HG02973 (cell line): ENCODE measurements around the gene RPS15.

Experiments
- ATAC-seq: cut with Tn5 transposase; IDR thresholded peaks from one replicate; pipeline ENCODE4 v1.9.1; 2021; ENCODE audit warnings: moderate library complexity; ENCODE audit not compliant: unreplicated experiment

The RPS15 gene

DNA sequence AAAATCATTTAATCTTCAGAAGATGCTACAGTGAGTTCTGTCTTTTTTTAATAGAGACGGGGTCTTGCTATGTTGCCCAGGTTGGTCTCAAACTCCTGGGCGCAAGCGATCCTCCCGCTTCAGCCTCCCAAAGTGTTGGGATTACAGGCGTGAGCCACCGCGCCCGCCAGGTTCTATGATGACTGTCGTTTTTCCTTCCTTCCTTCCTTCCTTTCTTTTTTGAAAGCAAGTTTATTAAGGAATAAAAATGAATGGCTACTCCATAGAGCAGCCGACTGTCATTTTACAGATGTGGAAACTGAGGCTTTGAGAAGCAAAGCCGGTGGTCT, 36.3 kb upstream of the RPS15 start:
- ATAC-seq = no peak

DNA sequence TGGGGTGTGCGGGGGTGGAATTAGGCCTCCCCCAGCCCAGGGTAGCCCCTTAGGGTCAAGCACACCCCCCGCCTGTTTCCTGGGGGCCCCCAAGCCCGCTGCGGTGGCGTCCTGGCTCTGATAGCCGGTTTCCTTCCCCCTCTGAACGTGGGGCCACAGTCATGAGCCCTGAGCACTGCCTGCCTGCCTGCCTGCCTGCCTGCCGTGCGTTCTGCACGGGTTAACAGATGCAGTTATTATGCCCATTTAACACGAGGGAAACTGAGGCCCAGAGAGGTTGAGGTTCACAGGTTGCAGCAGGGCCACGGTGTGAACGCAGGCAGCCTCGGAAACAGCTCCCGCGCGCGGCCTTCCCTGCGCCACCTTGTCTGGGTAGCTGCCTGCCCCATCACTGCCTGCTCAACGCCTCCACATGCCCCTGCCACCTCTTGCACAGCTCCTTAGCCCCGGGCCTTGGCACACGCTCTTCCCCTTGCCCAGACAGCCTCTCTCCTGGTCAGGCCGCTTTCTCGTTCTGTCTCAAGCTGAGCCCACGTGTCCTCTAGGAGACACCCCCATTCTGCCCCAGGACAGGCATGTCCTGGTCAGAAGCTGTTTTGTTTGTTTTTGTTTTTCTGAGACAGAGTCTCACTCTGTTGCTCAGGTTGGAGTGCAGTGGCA, 35.7 kb upstream of the RPS15 start:
- no peak for ATAC-seq

DNA sequence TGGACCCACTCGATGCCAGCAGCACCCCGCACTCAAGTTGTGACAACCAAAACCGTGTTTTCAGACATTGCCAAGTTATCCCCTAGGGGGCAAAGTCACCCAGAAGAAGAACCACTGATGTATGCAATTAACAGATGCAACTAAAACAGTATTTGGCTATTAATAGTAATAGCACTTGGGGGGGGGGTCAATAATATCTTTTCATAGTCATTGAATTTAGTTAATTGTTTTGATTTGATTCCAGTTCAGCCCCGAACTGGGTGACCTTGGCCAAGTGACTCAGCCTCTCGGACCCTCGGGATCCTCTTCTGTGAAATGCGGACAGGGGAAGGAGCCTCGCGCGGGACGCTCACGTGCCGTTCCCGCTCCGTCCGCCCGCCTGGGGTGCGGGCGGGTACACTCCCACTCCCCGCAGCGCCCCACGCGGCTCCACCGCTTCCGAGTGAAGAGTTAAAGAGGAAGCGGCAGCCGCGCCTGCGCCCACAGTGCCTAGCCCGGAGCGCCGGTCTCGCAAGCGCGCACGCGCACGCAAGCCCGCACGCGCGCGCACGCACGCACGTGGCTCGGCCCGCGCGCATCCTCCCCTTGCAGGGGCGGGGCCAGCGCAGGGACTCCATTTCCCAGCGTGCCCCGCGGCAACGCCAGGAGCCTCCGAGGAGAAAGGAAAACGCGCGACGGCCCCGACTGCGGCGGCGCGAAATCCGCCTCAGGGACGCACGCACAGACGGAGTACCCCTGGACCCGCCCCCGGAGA, 31.2 kb upstream of the RPS15 start:
- peak; percentile 74 for ATAC-seq

DNA sequence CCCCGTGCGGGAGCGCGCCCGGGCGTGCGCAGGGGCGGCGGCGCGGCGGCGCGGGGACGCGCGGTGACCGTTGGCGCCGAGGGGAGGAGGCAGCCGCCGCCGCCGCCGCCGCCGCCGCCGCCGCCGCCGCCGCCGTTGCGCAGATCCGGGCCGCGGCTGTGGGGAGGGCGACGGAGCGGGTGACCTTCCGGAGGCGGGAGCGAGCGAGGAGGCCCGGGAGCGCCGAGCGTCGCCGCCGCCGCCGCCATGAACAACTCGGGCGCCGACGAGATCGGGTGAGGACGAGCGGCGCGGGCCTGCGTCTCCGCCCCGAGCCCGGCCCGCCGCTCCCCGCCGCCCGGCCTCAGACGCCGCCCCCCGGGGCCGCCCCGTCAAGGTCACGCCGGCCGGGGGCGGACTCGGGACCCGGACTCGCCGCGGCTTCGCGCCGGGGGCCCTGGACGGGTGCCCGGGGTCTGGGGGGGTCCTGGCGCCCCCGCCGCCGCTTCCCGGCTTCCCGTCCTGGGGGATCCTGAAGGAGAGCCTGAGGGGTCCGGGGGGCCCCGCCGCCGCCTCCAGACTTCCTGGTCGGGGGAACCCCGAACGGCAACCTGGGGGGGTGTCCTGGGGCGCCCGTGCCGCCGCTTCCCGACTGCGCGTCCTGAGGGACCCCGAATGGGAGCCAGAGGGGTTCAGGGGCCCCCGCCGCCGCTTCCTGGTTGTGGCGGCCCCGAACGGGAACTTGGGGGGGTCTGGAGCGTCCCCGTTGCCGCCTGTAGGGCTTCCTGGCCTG, 30.5 kb upstream of the RPS15 start, which contains the start of gene DAZAP1:
Gene DAZAP1 (plus strand): TSS at position 59 of the 772 bp plus-strand sequence. CDS start 188 bp downstream, at position 247.
- peak; percentile 19 for ATAC-seq

DNA sequence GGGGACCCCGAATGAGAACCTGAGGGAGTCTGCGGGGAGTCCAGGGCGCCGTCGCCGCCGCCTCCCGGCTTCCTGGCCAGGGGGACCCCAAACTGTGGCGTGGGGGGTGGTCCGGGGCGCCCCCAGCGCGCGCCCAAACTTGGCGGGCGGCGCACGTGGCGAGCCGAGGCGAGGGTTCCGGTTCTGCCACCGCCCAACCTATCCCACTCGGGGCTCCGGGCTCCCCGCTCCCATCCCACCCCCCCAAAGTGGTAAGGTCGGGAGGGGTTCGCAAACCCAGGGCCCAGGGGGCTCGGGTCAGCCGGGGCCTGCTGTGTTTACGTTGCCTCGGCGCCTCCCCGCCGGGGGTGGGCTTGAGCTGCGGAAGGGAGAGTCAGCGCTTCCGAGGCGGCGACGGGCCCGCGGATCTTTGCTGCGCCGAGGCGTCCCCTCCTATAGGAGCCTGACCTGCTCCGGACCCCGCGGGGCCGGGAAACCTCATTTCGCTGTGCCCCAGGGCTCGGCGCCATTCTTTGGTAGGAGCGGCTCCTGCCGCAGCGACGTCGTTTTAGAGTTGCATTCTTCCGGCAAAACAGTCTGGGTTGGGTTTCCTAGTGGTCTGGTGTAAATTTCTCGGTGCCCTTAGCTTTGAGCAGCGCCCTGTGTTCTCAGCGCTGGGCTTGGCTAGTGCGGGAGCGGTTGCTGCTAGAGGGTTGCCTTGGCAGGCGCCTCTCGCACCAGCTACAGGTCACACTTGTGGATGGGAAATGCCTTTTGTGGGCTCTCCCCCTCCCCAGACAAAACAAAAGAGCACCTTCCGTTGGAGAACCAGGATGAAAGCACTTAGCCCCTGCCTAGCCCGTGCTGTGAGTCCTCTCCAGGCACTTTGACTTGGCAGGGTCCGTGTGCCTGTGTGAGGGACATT, 29.6 kb upstream of the RPS15 start:
- ATAC-seq = no peak

DNA sequence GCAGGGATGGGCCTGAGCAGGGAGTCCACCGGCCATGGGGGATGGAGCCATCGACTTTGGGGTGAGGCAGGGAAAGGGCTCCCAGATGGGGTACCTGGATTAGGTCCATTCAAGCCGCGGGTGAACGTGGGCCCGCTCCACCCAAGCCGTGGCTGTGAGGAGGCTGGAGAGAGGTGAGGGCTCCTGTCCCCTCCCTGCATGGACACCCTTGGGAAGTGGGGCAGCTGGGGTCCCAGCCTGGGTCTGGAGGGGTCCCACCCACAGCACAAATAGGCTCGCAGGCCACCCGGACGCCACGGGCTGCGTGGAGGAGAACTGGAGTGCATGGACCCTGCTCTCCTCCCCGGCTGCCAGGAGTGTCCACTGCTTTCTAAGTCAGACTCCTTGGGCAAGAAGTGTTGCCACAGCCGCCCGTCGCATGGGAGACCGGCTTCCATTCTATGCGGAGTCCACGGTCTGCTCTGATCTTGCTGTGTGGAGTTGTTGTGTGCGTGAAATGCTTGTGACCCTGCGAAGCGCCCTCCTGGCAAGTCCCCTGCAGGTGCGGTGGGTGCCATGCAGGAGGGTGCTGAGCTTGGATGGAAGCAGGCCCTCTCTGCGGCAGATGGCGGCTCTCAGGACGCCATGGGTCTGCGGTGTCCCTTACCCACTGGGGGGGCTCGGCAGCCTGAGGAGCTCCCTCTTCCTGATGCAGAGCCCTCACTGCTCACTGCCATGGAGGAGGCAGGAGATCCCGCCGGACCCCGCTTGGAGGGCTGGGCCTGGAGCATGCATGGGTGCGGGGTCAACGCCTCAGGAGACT, 28.8 kb upstream of the RPS15 start:
- ATAC-seq = no peak

DNA sequence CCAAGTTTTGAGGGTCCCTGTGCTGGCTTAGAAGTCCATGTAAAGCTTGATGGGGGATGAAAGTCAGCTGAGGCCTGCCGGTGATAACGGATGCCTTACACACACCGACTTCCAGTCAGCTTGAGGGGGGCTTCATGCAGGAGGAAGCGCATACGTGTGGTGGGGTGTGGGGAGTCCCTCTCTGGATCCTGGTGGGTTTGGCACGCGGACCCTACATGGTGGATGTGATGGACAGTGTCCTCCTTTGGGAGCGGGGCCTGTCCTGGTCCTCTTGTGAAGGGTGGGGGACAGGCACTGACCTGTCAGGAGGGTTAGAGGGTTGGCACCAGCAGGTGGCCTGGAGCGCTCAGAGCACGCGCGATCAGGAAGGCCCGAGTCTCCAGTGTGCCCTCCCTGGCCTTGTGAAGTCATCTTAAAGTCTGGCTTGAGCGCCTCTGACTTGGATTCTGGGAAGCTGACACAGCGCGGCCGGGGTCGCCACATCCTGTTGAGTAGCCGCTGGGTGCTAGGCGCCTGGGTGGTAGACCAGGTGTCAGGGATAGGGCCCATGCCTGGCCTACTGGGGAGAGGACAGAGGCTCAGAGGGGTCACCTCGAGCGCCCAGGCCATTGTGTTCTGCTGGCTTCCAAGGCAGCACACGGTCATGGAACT, 27.9 kb upstream of the RPS15 start:
- ATAC-seq = no peak

DNA sequence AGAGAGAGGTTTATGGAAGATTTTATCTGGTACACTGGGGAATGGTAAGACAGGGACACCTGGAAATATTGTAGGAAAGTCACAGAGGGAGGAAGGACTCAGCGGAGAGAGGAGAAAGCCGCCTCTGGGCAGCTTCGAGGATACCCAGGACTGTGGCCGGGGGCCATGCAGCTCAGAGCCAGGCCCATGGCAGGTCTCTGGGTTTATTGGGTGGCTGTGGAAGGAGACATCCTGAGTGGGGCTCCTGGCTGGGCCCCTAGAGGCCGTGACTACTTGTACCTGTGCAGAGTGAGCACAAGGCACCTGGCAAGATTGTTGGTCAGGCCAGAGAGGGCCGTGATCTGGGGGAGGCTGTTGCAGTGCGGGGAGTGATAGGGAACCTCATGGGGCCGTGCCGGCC, 27.4 kb upstream of the RPS15 start:
- no peak for ATAC-seq

DNA sequence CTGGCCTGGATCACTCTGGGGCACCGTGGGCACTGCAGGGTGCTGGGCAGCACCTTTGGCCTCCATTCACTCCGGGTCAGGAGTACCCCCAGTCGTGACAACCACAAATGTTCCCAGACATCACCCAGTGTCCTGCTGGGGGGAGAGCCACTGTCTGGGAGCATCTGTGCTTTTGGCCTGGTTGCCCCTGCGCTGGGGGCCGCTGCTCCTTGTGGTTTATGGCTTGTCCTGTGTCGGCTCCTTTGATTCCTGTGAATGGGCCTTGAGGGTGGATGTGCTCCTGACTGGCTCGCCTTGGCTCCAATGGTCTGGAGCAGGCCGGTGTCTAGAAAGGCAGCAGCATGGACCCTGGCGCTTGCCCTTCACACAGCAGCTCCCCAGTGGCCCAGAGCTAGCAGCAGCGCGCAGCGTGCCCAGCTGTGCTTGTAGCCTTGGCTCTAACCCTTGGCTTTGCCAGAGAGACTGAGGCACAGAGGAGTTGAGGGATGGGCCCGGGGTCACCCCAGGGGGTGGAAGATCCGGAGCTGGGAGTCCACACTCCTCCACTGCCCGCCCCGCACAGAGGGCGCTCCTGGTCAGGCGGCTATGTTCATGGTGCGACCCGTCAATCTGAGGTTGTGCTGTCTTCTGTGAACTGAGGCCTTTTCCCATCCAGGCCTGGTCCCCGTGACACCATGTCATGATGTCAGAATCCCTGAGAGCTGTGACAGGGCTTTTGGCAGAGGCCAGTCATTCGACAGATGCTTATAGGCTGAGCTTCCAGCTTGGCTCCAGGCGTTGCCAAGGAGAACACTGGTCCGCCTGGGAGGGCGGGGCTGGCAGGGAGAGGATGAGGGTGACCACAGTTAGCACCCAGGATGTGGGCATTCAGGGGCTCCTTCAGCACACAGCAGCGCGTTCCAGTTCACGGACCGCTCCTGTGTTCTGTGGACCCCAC, 26.7 kb upstream of the RPS15 start:
- no peak for ATAC-seq

DNA sequence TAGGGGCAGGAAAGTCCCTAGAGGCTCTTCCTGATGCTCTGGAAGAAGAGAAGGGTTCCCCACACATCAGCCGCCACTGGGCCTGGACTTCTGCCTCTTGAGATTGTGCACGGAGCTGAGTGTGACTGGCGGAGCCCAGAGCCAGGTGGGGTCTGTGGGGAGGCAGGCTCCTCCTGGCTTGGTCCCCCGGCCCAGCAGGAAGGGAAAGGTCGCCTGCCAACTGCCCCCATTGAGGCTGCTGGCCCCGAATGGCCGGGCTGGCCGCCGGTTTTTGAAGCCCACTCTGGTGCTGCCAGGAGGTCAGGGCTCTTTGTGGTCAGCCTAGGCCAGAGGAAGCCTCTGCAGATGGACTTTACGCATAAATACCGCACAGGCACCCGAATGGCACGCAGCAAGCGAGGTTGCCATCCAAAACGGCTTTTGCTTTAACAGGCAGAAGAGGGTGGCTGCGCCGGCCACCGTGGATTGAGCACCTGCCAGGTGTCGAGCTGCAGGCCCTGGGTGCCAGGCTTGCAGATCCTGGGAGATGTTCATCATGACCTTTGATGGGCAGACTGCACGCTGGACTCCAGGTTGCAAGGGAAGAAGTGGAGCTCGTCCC, 25.8 kb upstream of the RPS15 start:
- no peak for ATAC-seq

DNA sequence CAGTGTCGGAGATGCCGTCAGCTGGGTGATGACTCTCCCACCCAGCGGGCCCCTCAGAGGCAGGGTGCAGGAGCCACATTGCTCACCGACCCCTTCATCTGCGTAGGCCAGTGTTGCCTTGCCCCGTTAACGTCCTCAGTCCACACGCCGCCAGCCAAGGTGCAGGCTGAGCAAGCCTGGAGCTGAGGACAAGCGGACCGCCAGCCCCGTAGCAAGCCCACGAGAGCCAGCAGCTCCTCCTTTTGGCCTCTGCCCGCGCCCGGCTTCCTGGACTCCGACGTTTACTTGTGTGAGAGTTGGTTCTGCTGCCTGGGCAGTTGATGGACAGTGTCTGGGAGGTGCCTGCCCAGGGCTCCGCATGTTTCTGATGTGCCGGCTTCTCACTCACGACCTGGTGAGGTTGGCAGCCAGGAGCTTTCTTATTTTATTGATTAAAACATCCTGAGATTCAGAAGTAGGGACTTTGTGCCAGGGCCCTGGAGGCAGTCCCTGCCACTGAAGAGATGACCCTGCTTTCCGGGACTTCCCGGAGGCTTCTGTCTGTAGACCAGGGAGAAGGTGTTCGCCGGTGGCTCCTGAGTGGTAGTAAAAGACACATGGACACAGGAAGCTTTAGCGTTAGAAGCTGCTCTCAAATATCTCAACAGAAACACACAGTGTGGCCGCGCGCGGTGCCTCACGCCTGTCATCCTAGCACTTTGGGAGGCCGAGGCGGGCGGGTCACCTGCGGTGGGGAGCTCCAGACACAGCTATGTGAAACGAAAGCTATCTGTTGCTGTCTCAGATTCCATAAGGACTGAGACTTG, 25.0 kb upstream of the RPS15 start:
- ATAC-seq = no peak

DNA sequence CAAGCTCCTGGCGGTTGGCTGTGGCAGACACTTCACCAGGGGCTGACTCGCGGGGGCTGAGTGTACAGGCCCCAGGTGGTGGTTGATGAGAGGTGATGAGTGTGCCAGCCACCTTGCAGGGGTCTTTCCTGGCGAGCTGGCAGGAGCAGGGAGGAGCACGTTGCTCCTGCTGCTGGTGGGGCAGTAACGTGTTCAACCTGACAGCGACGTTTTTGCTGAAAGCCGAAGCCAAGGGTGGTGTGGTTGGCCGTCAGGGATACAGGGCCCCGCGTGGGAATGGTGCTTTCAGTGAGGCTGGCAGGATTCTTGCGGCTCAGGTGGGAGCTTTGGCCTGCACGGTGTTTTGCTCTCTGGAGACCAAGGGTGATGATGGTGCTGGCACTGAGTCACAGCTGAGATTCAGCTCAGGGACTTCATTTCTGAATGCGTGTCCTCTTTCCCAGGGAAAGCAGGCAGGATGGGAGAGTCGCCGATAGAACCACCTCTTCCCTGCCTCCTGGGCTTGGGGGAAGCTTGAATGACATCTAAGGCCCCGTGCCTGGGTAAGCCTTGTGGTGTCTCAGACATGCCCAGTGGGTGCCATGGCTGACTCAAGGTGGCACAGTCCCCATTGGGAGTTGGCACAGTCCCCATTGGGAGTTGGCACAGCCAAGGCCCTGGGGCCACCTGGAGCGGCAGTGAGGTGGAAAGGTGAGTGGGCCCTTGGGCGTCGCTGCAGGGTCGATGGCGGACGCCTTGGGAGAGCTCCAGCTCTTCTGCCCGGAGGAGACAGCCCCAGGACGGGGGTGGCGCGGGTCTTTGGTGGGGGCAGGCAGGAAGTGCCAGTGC, 22.0 kb upstream of the RPS15 start:
- ATAC-seq = no peak

DNA sequence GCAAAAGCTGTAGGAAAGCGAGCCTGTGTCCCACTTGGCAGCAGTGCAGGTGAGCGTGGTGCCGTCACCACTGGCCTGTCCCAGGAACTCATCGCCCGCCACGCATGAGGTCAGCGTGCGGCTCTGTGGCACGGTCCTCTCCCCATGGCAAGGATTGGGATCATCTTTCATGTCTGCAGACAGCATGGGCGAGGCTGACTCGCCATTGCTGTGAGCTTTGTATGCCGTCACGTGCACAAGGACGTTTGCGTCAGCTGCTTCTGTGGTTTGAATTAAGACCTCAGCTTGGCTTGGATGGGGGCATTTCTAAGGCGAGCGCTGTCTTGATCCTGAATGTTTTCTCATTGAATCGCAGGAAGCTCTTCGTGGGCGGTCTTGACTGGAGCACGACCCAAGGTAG, 21.1 kb upstream of the RPS15 start:
- ATAC-seq = no peak

DNA sequence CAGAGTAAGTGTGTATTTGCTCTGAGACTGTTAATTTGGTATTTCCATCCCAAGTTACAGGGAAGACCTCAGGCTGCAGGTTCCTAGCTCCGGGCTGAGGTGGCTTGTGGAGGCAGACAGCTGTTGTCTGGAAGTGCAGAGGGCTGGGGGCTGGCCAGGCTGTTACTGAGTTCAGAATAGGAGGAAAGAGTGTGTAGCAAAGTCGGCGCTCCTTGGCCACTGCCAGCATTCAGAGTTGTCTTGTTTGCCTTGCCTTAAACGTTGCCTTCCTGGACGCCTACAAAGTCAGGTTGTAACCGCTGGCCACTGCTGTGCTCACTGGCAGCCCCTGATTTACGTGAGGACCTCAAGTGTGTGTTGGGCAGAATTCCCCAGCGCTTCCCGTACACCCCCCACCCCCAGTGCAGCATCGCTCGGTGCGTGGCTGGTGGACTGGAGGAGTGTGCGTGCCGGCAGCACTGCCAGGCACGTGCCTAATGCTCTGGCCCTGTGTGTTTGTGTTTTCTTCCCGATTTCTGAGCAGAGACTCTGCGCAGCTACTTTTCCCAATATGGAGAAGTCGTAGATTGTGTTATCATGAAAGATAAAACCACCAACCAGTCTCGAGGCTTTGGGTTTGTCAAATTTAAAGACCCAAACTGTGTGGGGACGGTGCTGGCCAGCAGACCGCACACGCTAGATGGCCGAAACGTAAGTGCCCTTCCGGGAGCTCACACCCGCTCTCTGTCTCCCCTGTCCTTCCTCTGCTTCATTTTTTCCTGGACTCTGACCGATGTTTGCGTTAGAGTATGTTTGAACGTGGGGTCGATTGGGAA, 20.3 kb upstream of the RPS15 start:
- ATAC-seq = no peak

DNA sequence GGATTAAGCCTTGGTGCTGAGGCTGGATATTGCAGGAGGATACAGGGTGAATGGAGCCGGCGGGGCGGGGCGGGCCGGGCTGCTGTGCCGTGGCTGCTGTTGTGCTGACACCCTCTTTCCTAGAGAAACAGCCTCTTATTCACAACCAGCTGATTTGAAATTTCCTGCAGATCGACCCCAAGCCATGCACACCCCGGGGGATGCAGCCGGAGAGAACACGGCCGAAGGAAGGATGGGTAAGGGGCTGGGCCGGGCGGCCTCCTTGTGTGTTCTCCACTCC, 19.8 kb upstream of the RPS15 start:
- ATAC-seq = no peak
